RWPE2 (cell line): ENCODE measurements around the gene TERB1.

Source experiments
- ATAC-seq: fragments of 200-7000 bp; cut with Tn5 transposase; 3 replicates; pipeline ENCODE4 v1.9.1; 2021; ENCODE audit warnings: low read depth
- DNase-seq: peaks from one replicate; pipeline ENCODE4 v3.0.0-alpha.2; 2020; ENCODE audit warnings: low spot score
- H3K27ac ChIP-seq: fragments of 450-650 bp; 2 replicates; pipeline ENCODE4 v1.5.1; 2017; ENCODE audit warnings: mild to moderate bottlenecking; ENCODE audit not compliant: poor library complexity, severe bottlenecking
- H3K27me3 ChIP-seq: fragments of 250-450 bp; sonication (Bioruptor Pico); 2 replicates; pipeline ENCODE4 v1.5.1; 2021; ENCODE audit warnings: mild to moderate bottlenecking, moderate library complexity; ENCODE audit not compliant: insufficient read depth, poor library complexity, severe bottlenecking
- H3K36me3 ChIP-seq: fragments of 250-450 bp; sonication (Bioruptor Pico); 2 replicates; pipeline ENCODE4 v1.5.1; 2020; ENCODE audit warnings: low read depth, mild to moderate bottlenecking, moderate library complexity
- H3K4me1 ChIP-seq: fragments of 250-450 bp; sonication (Bioruptor Pico); 2 replicates; pipeline ENCODE4 v1.5.1; 2021; ENCODE audit warnings: mild to moderate bottlenecking, moderate library complexity; ENCODE audit not compliant: insufficient read depth, poor library complexity, severe bottlenecking
- H3K4me3 ChIP-seq: fragments of 250-450 bp; sonication (Bioruptor Pico); 2 replicates; pipeline ENCODE4 v1.5.1; 2021; ENCODE audit warnings: mild to moderate bottlenecking, moderate library complexity; ENCODE audit not compliant: severe bottlenecking
- H3K9me3 ChIP-seq: fragments of 250-450 bp; sonication (Bioruptor Pico); 2 replicates; pipeline ENCODE4 v1.5.1; 2021; ENCODE audit warnings: mild to moderate bottlenecking, moderate library complexity; ENCODE audit not compliant: severe bottlenecking
- CTCF ChIP-seq: fragments of 450-650 bp; IDR thresholded peaks from one replicate; pipeline ENCODE4 v1.5.1; 2017; ENCODE audit warnings: mild to moderate bottlenecking, moderate library complexity; ENCODE audit not compliant: poor library complexity, severe bottlenecking

TERB1 gene

GRCh38 chr16:66751992-66752322 lies 49.4 kb downstream of the TERB1 start:
- Histone ChIP-seq H3K4me3 (peak overlapping the region; percentile 99), H3K27ac (peak overlapping the region; percentile 59)
- TF ChIP-seq CTCF: peak; percentile 75

GRCh38 chr16:66751303-66751991 lies 49.9 kb downstream of the TERB1 start, which contains the start of gene DYNC1LI2:
Gene DYNC1LI2 (minus strand): TSS chr16:66751609. CDS start chr16:66751591, 18 bp downstream.
- ATAC-seq: peak; percentile 83
- no peaks in the 10 kb centered on the region for H3K27me3 ChIP-seq
- peaks cover 36% of the 10 kb centered on the region for H3K36me3 ChIP-seq
- TF ChIP-seq CTCF: peak; percentile 98
- H3K4me3 ChIP-seq: peak within 1 kb of the TSS; percentile 99
- peak within 1 kb of the TSS; percentile 59 for H3K27ac ChIP-seq
- peaks cover 15% of the 10 kb centered on the region for H3K4me1 ChIP-seq
- DNase-seq: peak; percentile 79
- H3K9me3 ChIP-seq: no peaks in the 10 kb centered on the region

More at GRCh38 chr16:66751992-66752322, 49.4 kb downstream of the TERB1 start:
- ATAC-seq (no peak), DNase-seq (no peak)
- Histone ChIP-seq H3K9me3 (no peaks in the 10 kb centered on the region), H3K4me1 (peaks cover 15% of the 10 kb centered on the region), H3K27me3 (no peaks in the 10 kb centered on the region), H3K36me3 (peaks cover 32% of the 10 kb centered on the region)

GRCh38 chr16:66751053-66751302 lies 50.4 kb downstream of the TERB1 start:
- H3K27ac ChIP-seq: peak overlapping the region; percentile 59
- peaks cover 41% of the 10 kb centered on the region for H3K36me3 ChIP-seq
- TF ChIP-seq CTCF: no peak
- no peaks in the 10 kb centered on the region for H3K9me3 ChIP-seq
- H3K27me3 ChIP-seq: no peaks in the 10 kb centered on the region
- peak; percentile 35 for ATAC-seq
- no peak for DNase-seq
- peak overlapping the region; percentile 99 for H3K4me3 ChIP-seq
- H3K4me1 ChIP-seq: peaks cover 15% of the 10 kb centered on the region

- Histone ChIP-seq H3K4me1 (peaks cover 15% of the 10 kb centered on the region), H3K4me3 (peak overlapping the region; percentile 99), H3K27me3 (no peaks in the 10 kb centered on the region), H3K27ac (peak overlapping the region; percentile 59), H3K9me3 (no peaks in the 10 kb centered on the region), H3K36me3 (peaks cover 46% of the 10 kb centered on the region)
- DNase-seq (no peak), ATAC-seq (peak; percentile 35; the same call in 2 of the 3 replicates)
- no peak for TF ChIP-seq CTCF
Measured at GRCh38 chr16:66750279-66751052, 50.9 kb downstream of the TERB1 start.

- DNase-seq (no peak), ATAC-seq (no peak)
- Histone ChIP-seq H3K4me1 (peaks cover 21% of the 10 kb centered on the region), H3K27ac (no peak overlapping the region), H3K9me3 (no peaks in the 10 kb centered on the region), H3K27me3 (no peaks in the 10 kb centered on the region), H3K36me3 (peaks cover 84% of the 10 kb centered on the region), H3K4me3 (no peak overlapping the region)
- no peak for TF ChIP-seq CTCF
Measured at GRCh38 chr16:66746682-66747081, 54.7 kb downstream of the TERB1 start.
